Fibroblast of lung (primary cell): Measurements from ENCODE around the gene MUSK.

Experiments used
- CTCF ChIP-seq, 2 donors: IDR thresholded peaks in 1 of 2; conservative IDR thresholded peaks in 1 of 2; 1 replicate in 1 of 2; 2 replicates in 1 of 2; pipeline ENCODE4 v1.5.1; 2011 to 2012; ENCODE audit warnings: low read length in 2 of 2, control low read depth in 1 of 2, inconsistent platforms in 1 of 2, low read depth in 1 of 2, mild to moderate bottlenecking in 1 of 2
- EZH2 ChIP-seq: IDR thresholded peaks from 2 replicates; pipeline ENCODE4 v1.5.1; 2012; ENCODE audit warnings: low read length, control low read depth, mild to moderate bottlenecking; ENCODE audit errors: missing control alignments

- TF ChIP-seq EZH2 = no peak
- TF ChIP-seq CTCF (conservative IDR thresholded peaks at IDR 0.05 in 1 of 2, IDR thresholded peaks at IDR 0.05 in 1 of 2; ENCODE audit: low read depth in 1 of 2, low read length in 2 of 2) = no peak
These were observed 168.9 kb downstream of the MUSK start for GRCh38 chr9:110837401-110838005.
